K562 (cell line): ENCODE results near the gene BHLHE40. TPM values are rescaled to one million over a fixed set of nuclear protein-coding genes. Genes with fewer than 3 reads are reported as not detected.
A peak's percentile ranks its signal among the peaks of the same experiment; 100 is the strongest.

ENCODE experiments used
- BACH1 ChIP-seq: fragments of 200-800 bp; sonication (Bioruptor generic); IDR thresholded peaks from 2 replicates; pipeline ENCODE4 v1.6.1; 2016; ENCODE audit warnings: missing genetic modification characterization, missing compliant biosample characterization
- CBX8 ChIP-seq: fragments of 200-600 bp; sonication (generic); IDR thresholded peaks from 2 replicates; pipeline ENCODE4 v1.6.1; 2012; ENCODE audit warnings: borderline replicate concordance, mixed run types, low read depth, mild to moderate bottlenecking, moderate library complexity, mixed read lengths, low read length, control low read depth, inconsistent platforms; ENCODE audit not compliant: poor library complexity, severe bottlenecking; ENCODE audit errors: extremely low read depth
- HSF4 ChIP-seq: fragments of 250-450 bp; sonication (Bioruptor Pico); IDR thresholded peaks from 2 replicates; pipeline ENCODE4 v2.1.2; 2022; ENCODE audit warnings: mild to moderate bottlenecking, moderate library complexity, borderline replicate concordance
- JUNB ChIP-seq: fragments of 450-650 bp; formaldehyde crosslinking; conservative IDR thresholded peaks from 2 replicates; pipeline ENCODE4 v1.4.0; 2020; ENCODE audit warnings: mild to moderate bottlenecking
- KLF1 ChIP-seq: fragments of 450-650 bp; IDR thresholded peaks from 2 replicates; pipeline ENCODE4 v1.6.1; 2016; ENCODE audit warnings: missing genetic modification characterization, missing compliant biosample characterization
- NBN ChIP-seq: fragments of 450-650 bp; IDR thresholded peaks from 2 replicates; pipeline ENCODE4 v1.6.1; 2016; ENCODE audit warnings: low read depth, mild to moderate bottlenecking
- SNRNP70 ChIP-seq: fragments of 200-400 bp; formaldehyde crosslinking; optimal IDR thresholded peaks from 2 replicates; pipeline ENCODE3; 2017; ENCODE audit warnings: low read depth, low read length
- WHSC1 ChIP-seq: IDR thresholded peaks from one replicate; pipeline ENCODE4 v1.6.1; 2012; ENCODE audit warnings: low read length, control low read depth, inconsistent platforms
- ZNF174 ChIP-seq: fragments of 250-450 bp; sonication (Bioruptor Pico); IDR thresholded peaks from 2 replicates; pipeline ENCODE4 v1.4.0; 2020; ENCODE audit warnings: mild to moderate bottlenecking
- ZNF24 ChIP-seq: fragments of 450-650 bp; IDR thresholded peaks from 2 replicates; pipeline ENCODE4 v1.6.1; 2016
- ZNF444 ChIP-seq: fragments of 250-450 bp; sonication (Bioruptor Pico); IDR thresholded peaks from 2 replicates; pipeline ENCODE4 v1.4.0; 2020; ENCODE audit warnings: mild to moderate bottlenecking, moderate library complexity
- ZSCAN32 ChIP-seq: fragments of 450-650 bp; formaldehyde crosslinking; IDR thresholded peaks from 2 replicates; pipeline ENCODE4 v1.4.0; 2020; ENCODE audit warnings: mild to moderate bottlenecking, moderate library complexity
- polyA plus RNA-seq, 8 experiments: library from polyadenylated mRNA; depleted of rRNA in 4 of 8; stranded (reverse) in 5 of 8; unstranded in 3 of 8; fragments of >200 nt; fragmentation: Nextera tagmentation in 2 of 8; fragmentation: Illumina TruSeq in 1 of 8; extraction: Ambion mirVana in 2 of 8; extraction: Trizol in 1 of 8; gene quantifications; 2 replicates each; pipeline versions ENCODE4 v1.2.1 to v1.2.3, GENCODE V29; 2011 to 2014; ENCODE audit warnings: inconsistent platforms in 1 of 8, missing spikeins in 1 of 8
- total RNA-seq, 7 experiments: library from RNA; depleted of rRNA in 6 of 7; stranded (reverse); fragments of >200 nt in 6 of 7; fragmentation: Illumina TruSeq in 2 of 7; extraction: Trizol in 2 of 7; gene quantifications; 2 replicates each; pipeline versions ENCODE4 v1.2.1 to v1.2.3, GENCODE V29; 2011 to 2021; ENCODE audit warnings: low replicate concordance in 1 of 7
- TF ChIP-seq, protein P1 (sequence below), 3 experiments: fragments of 200-800 bp in 1 of 3; fragments of 250-450 bp in 1 of 3; fragments of 450-650 bp in 1 of 3; sonication (Bioruptor Pico) in 1 of 3; sonication (Bioruptor generic) in 1 of 3; formaldehyde crosslinking in 1 of 3; IDR thresholded peaks; 2 replicates each; pipeline versions ENCODE4 v1.6.1 to v1.8.0; 2016 to 2022; ENCODE audit warnings: mild to moderate bottlenecking in 2 of 3, missing genetic modification characterization in 2 of 3, missing compliant biosample characterization in 1 of 3, moderate library complexity in 1 of 3
- TF ChIP-seq, protein P2 (sequence below): fragments of 250-450 bp; sonication (Bioruptor Pico); IDR thresholded peaks from 2 replicates; pipeline ENCODE4 v1.4.0; 2020; ENCODE audit warnings: mild to moderate bottlenecking, moderate library complexity
- TF ChIP-seq, protein P3 (sequence below): fragments of 250-450 bp; sonication (Bioruptor Pico); IDR thresholded peaks from 2 replicates; pipeline ENCODE4 v1.8.0; 2021; ENCODE audit warnings: mild to moderate bottlenecking, moderate library complexity
- TF ChIP-seq, protein P4 (sequence below): fragments of 250-450 bp; sonication (Bioruptor Pico); IDR thresholded peaks from 2 replicates; pipeline ENCODE4 v1.6.1; 2021; ENCODE audit warnings: mild to moderate bottlenecking
- TF ChIP-seq, protein P5 (sequence below): fragments of 250-450 bp; sonication (Bioruptor Pico); IDR thresholded peaks from 2 replicates; pipeline ENCODE4 v1.8.0; 2022; ENCODE audit warnings: moderate library complexity, mild to moderate bottlenecking, inconsistent platforms

BHLHE40 gene
- total and polyA plus RNA-seq, 9 of the 15 experiments (the other 6 are each of a cell fraction or from before 2014, with no cell fraction given): 12.0 to 83.9 (median 31.4) TPM

DNA sequence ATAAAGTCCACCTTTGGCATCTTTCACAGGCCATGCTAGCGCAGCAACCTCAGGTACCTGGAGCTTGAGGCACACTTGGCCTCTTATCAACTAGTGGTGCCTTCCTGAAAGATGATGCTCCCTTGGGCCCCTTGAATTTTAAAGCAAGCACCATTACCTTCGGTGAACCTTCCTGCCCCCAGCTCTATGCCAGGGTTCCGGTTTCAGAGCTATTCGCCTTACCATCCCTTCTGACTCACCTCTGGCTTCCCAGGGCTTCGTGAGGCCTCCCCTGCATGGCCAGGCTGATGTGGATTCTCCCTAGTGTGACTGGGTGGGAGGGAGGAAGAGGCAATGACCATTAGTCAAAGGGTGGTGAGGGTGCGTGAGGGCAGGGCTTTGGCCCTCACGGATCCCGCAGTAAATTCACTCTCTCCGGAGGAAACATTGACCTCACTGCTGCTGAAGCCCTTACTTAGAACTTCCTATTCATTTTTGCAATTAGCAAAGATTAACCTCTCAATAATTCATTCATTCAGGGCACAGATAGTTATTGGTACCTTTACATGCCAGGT, 16.3 kb downstream of the BHLHE40 start (continued):
- TF ChIP-seq, protein P1, sequence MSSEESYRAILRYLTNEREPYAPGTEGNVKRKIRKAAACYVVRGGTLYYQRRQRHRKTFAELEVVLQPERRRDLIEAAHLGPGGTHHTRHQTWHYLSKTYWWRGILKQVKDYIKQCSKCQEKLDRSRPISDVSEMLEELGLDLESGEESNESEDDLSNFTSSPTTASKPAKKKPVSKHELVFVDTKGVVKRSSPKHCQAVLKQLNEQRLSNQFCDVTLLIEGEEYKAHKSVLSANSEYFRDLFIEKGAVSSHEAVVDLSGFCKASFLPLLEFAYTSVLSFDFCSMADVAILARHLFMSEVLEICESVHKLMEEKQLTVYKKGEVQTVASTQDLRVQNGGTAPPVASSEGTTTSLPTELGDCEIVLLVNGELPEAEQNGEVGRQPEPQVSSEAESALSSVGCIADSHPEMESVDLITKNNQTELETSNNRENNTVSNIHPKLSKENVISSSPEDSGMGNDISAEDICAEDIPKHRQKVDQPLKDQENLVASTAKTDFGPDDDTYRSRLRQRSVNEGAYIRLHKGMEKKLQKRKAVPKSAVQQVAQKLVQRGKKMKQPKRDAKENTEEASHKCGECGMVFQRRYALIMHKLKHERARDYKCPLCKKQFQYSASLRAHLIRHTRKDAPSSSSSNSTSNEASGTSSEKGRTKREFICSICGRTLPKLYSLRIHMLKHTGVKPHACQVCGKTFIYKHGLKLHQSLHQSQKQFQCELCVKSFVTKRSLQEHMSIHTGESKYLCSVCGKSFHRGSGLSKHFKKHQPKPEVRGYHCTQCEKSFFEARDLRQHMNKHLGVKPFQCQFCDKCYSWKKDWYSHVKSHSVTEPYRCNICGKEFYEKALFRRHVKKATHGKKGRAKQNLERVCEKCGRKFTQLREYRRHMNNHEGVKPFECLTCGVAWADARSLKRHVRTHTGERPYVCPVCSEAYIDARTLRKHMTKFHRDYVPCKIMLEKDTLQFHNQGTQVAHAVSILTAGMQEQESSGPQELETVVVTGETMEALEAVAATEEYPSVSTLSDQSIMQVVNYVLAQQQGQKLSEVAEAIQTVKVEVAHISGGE (CRISPR knock-in tag; IDR thresholded peaks at IDR 0.05): no peak
- TF ChIP-seq ZSCAN32 (CRISPR knock-in tag) (peak; percentile 48; the same call in 1 of the 2 replicates), CBX8 (no peak), ZNF24 (peak; percentile 66; the same call in 1 of the 2 replicates), ZNF444 (CRISPR knock-in tag) (peak; percentile 60; the same call in 1 of the 2 replicates), NBN (no peak), JUNB (CRISPR knock-in tag) (0 out of 2 replicates have a peak, but pooled peaks have one; percentile 3), HSF4 (CRISPR knock-in tag) (peak; percentile 65; the same call in 1 of the 2 replicates), WHSC1 (peak; percentile 70), ZNF174 (no peak), SNRNP70 (no peak), BACH1 (tag) (0 out of 2 replicates have a peak, but pooled peaks have one; percentile 25), KLF1 (0 out of 2 replicates have a peak, but pooled peaks have one; percentile 7)
- TF ChIP-seq, protein P2, sequence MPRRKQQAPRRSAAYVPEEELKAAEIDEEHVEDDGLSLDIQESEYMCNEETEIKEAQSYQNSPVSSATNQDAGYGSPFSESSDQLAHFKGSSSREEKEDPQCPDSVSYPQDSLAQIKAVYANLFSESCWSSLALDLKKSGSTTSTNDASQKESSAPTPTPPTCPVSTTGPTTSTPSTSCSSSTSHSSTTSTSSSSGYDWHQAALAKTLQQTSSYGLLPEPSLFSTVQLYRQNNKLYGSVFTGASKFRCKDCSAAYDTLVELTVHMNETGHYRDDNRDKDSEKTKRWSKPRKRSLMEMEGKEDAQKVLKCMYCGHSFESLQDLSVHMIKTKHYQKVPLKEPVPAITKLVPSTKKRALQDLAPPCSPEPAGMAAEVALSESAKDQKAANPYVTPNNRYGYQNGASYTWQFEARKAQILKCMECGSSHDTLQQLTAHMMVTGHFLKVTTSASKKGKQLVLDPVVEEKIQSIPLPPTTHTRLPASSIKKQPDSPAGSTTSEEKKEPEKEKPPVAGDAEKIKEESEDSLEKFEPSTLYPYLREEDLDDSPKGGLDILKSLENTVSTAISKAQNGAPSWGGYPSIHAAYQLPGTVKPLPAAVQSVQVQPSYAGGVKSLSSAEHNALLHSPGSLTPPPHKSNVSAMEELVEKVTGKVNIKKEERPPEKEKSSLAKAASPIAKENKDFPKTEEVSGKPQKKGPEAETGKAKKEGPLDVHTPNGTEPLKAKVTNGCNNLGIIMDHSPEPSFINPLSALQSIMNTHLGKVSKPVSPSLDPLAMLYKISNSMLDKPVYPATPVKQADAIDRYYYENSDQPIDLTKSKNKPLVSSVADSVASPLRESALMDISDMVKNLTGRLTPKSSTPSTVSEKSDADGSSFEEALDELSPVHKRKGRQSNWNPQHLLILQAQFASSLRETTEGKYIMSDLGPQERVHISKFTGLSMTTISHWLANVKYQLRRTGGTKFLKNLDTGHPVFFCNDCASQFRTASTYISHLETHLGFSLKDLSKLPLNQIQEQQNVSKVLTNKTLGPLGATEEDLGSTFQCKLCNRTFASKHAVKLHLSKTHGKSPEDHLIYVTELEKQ: 0 out of 2 replicates have a peak, but pooled peaks have one; percentile 7
- TF ChIP-seq, protein P3, sequence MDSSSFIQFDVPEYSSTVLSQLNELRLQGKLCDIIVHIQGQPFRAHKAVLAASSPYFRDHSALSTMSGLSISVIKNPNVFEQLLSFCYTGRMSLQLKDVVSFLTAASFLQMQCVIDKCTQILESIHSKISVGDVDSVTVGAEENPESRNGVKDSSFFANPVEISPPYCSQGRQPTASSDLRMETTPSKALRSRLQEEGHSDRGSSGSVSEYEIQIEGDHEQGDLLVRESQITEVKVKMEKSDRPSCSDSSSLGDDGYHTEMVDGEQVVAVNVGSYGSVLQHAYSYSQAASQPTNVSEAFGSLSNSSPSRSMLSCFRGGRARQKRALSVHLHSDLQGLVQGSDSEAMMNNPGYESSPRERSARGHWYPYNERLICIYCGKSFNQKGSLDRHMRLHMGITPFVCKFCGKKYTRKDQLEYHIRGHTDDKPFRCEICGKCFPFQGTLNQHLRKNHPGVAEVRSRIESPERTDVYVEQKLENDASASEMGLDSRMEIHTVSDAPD (CRISPR knock-in tag): no peak
- TF ChIP-seq, protein P4, sequence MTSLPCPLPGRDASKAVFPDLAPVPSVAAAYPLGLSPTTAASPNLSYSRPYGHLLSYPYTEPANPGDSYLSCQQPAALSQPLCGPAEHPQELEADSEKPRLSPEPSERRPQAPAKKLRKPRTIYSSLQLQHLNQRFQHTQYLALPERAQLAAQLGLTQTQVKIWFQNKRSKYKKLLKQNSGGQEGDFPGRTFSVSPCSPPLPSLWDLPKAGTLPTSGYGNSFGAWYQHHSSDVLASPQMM: no peak
- TF ChIP-seq, protein P5, sequence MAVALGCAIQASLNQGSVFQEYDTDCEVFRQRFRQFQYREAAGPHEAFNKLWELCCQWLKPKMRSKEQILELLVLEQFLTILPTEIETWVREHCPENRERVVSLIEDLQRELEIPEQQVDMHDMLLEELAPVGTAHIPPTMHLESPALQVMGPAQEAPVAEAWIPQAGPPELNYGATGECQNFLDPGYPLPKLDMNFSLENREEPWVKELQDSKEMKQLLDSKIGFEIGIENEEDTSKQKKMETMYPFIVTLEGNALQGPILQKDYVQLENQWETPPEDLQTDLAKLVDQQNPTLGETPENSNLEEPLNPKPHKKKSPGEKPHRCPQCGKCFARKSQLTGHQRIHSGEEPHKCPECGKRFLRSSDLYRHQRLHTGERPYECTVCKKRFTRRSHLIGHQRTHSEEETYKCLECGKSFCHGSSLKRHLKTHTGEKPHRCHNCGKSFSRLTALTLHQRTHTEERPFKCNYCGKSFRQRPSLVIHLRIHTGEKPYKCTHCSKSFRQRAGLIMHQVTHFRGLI (CRISPR knock-in tag): 0 out of 2 replicates have a peak, but pooled peaks have one; percentile 52
